Measurements from ENCODE around the gene MARCHF10. TPM values are rescaled to one million over a fixed set of nuclear protein-coding genes. Genes with fewer than 3 reads are reported as not detected.
"Not testable (repeated sequence)": the region's sequence is repeated elsewhere in the genome, so short reads cannot be mapped to it uniquely, and the experiment has no call there.

MARCHF10 gene
- total and polyA plus RNA-seq, 8 donors: 0.52 to 3.6 (median 1.8) TPM

- no peaks in the 10 kb centered on the region for H3K27me3 ChIP-seq
- DNase-seq (no peak), ATAC-seq (no peak)
- H3K4me3 ChIP-seq: no peak overlapping the region
- no peaks in the 10 kb centered on the region for H3K9me3 ChIP-seq
- H3K27ac ChIP-seq: no peak overlapping the region
- no peaks in the 10 kb centered on the region for H3K36me3 ChIP-seq
- TF ChIP-seq CTCF (IDR thresholded peaks at IDR 0.05): no peak
- H3K4me1 ChIP-seq: no peaks in the 10 kb centered on the region
- intact Hi-C loops (cut with DNase I): no loop called here
Measured at GRCh38 chr17:62840871-62841270, 32.8 kb upstream of the MARCHF10 start.

DNA sequence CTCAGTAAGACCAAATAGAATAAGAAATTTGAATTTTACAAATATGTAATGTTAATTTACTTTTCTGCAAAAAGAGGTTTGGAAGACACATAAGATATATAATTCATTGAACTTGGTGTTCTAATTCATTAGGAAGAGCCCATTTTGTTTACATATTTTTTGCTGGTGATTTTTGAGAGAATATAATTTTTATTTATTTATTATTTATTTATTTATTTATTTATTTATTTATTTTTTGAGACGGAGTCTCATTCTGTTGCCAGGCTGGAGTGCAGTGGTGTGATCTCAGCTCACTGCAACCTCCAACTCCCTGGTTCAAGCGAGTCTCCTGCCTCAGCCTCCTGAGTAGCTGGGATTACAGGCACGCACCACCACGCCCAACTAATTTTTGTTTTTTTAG is 25.7 kb upstream of the MARCHF10 start:
- H3K4me3 ChIP-seq; H3K27me3 ChIP-seq; H3K4me1 ChIP-seq; ATAC-seq; H3K27ac ChIP-seq; DNase-seq; intact Hi-C loops (cut with DNase I); H3K9me3 ChIP-seq; H3K36me3 ChIP-seq: not testable (repeated sequence)

DNA sequence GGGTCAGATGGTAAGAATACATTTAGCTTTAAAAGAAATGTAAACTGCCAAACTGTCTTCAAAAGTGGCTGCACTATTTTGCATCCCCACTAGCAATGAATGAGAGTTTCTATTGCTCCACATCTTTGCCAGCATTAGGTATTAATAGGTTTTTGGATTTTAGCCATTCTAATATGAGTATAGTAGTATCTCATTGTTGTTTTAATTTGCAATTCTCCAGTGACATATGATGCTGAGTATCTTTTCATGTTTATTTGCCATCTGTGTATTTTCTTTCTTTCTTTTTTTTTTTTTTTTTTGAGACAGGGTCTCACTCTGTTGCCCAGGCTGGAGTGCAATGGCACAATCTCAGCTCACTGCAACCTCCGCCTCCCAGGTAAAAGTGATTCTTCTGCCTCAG is 24.3 kb upstream of the MARCHF10 start:
- no peak for TF ChIP-seq CTCF (IDR thresholded peaks at IDR 0.05)
- Histone ChIP-seq H3K27ac (no peak overlapping the region), H3K27me3 (no peaks in the 10 kb centered on the region), H3K4me3 (no peak overlapping the region), H3K9me3 (no peaks in the 10 kb centered on the region), H3K4me1 (peaks cover 0 to 8% of the 10 kb centered on the region in 2 donors), H3K36me3 (no peaks in the 10 kb centered on the region)
- ATAC-seq: no peak
- intact Hi-C loops (cut with DNase I): no loop called here
- no peak for DNase-seq

DNA sequence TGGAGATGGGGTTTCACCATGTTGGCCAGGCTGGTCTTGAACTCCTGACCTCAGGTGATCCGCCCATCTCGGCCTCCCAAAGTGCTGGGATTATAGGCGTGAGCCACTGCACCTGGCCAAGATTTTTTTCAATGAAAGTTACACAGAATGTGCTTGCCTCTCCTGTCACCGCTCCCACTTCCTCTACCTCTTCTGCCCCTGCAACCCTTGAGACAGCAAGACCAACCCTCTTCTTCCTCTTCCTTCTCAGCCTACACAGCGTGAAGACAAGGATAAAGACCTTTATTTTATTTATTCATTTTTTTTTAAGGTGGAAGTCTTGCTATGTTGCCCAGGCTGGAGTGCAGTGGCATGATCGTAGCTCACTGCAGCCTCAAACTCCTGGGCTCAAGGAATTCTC is 23.0 kb upstream of the MARCHF10 start:
- H3K36me3 ChIP-seq; H3K27ac ChIP-seq; DNase-seq; H3K27me3 ChIP-seq; intact Hi-C loops (cut with DNase I); H3K9me3 ChIP-seq; H3K4me3 ChIP-seq: not testable (repeated sequence)
- ATAC-seq: peak; percentile 21
- H3K4me1 ChIP-seq: peaks cover 0 to 11% of the 10 kb centered on the region in 2 donors

GRCh38 chr17:62827746-62828485 is 19.8 kb upstream of the MARCHF10 start:
- no peak overlapping the region for H3K27ac ChIP-seq
- DNase-seq (no peak), ATAC-seq (no peak)
- H3K36me3 ChIP-seq: no peaks in the 10 kb centered on the region
- no peak for TF ChIP-seq CTCF (IDR thresholded peaks at IDR 0.05)
- no peaks in the 10 kb centered on the region for H3K9me3 ChIP-seq
- H3K27me3 ChIP-seq: no peaks in the 10 kb centered on the region
- no peak overlapping the region for H3K4me3 ChIP-seq
- peaks cover 0 to 11% of the 10 kb centered on the region in 2 donors for H3K4me1 ChIP-seq
- intact Hi-C loops (cut with DNase I): no loop called here

DNA sequence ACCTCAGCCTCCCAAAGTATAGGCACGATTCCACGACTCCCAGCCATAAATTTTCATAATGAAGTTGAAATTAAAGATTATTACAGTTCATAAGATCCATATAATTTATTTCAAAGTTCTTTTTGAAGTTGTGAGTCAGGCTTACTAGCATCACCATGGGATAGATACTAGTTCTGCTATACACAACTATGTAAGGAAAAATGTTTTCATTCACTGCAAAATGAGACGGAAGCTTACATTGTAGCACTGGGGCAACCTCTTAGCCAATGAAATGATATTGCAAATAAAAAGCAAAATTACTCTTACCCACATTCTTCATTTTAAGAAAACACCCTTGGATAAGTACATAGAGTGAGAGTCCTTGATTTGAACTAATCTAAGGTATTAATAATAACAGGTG is 18.8 kb upstream of the MARCHF10 start:
- intact Hi-C loops (cut with DNase I): no loop called here
- H3K9me3 ChIP-seq: no peaks in the 10 kb centered on the region
- DNase-seq (no peak), ATAC-seq (no peak)
- H3K27me3 ChIP-seq: no peaks in the 10 kb centered on the region
- H3K4me3 ChIP-seq: no peak overlapping the region
- no peaks in the 10 kb centered on the region for H3K36me3 ChIP-seq
- H3K4me1 ChIP-seq: peaks cover 0 to 11% of the 10 kb centered on the region in 2 donors
- no peak overlapping the region for H3K27ac ChIP-seq
- no peak for TF ChIP-seq CTCF (IDR thresholded peaks at IDR 0.05)
